HUDEP-2 (cell line): ENCODE results near the gene SARDH.

ENCODE experiments used
- DNase-seq, 76 experiments: peaks; one replicate each; lab custom pipeline; 2025; ENCODE audit not compliant: unreplicated experiment in 76 of 76; lab: John Stamatoyannopoulos, UW

Gene SARDH

GRCh38 chr9:133654736-133655657, 83.2 kb downstream of the SARDH start:
- no peak for DNase-seq

DNA sequence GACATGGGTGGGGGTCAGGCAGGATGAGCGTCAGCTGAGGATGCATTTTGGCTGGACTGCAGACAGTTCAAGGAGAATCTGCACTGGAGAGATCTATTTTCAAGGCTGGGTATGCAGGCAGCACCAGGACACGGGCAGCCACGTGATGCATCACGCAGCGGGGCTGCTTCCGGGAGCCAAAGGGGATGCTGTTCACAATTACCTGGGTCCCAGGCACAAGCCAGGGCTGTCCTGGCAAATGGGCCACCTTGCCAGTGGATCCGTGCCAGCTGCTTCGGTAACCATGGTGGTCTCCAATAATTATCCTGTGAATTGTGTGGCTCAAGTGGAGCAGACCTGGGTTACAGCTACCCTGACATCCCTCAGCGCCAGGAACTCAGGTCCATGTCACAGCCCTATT, 84.5 kb downstream of the SARDH start:
- DNase-seq = no peak

DNA sequence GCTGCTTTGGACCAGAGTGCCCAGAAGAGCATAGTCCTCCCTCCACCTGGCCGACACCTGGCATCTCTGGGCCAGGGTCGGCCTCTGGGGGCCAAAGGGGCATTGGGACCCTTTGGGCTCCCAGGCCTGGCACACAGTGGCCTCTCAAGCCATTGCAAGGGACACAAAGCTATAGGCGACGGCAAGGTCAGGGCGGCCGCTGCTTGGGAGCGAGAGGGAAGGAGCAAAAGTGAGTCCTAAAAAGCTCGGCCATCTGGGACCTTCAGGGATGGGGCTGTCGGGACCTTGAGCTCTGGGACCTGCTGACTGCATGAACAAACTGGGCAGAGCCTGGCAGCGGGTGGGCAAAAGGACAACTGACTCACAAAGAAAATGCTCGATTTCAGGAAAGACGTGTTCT, 88.1 kb downstream of the SARDH start:
- DNase-seq = no peak

GRCh38 chr9:133649194-133649593, 89.0 kb downstream of the SARDH start:
- DNase-seq = no peak

GRCh38 chr9:133647765-133648469, 90.2 kb downstream of the SARDH start:
- no peak for DNase-seq

GRCh38 chr9:133647148-133647547, 91.0 kb downstream of the SARDH start:
- DNase-seq = no peak

- DNase-seq = no peak
Measured at GRCh38 chr9:133645021-133645765, 93.0 kb downstream of the SARDH start.

- no peak for DNase-seq
Measured at GRCh38 chr9:133643978-133644760, 94.0 kb downstream of the SARDH start.

DNA sequence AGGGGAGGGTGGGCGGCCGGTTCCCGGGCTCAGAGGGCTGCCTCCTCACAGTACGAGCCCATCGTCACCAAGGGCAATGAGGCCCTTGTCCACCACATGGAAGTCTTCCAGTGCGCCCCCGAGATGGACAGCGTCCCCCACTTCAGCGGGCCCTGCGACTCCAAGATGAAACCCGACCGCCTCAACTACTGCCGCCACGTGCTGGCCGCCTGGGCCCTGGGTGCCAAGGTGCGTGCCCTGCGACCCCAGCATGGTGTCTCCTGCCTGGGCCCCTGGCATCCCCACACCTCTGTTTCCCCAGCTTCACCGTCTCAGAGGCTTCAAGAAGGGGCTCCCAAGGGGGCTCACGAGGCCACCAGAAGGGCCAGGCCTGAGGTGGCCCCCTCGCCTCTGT, 94.8 kb downstream of the SARDH start:
- no peak for DNase-seq

DNA sequence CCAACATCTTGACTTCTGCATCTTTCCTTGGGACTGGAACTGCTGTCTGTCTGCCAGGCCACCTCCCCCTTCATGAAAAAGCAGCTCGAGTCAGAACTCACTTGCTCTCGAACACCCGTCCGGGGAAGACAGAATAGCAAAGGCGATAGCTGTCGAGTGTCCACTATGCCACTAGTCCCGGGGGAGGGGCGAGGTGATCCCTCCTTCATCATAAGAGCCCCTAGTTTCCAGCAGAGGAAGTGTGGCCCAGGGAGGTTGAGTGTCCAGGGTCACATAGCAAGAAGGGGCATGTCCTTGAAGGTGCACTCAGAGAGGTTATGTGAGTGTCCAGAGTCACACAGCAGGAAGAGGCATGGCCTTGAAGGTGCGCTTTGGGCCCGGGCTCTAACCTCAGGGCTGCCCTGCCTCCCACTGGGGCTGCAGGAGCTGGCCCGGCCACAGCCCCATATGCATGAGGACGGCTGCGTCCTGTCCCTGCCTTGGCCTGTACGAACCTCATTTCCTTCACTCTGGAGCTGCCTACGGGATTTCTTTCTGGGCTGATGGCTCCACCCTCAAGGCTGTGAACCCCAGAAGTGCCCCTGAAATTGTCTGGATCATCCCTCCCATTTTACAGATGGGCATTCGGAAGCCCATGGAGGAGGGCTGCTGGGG, 95.3 kb downstream of the SARDH start:
- no peak for DNase-seq

DNA sequence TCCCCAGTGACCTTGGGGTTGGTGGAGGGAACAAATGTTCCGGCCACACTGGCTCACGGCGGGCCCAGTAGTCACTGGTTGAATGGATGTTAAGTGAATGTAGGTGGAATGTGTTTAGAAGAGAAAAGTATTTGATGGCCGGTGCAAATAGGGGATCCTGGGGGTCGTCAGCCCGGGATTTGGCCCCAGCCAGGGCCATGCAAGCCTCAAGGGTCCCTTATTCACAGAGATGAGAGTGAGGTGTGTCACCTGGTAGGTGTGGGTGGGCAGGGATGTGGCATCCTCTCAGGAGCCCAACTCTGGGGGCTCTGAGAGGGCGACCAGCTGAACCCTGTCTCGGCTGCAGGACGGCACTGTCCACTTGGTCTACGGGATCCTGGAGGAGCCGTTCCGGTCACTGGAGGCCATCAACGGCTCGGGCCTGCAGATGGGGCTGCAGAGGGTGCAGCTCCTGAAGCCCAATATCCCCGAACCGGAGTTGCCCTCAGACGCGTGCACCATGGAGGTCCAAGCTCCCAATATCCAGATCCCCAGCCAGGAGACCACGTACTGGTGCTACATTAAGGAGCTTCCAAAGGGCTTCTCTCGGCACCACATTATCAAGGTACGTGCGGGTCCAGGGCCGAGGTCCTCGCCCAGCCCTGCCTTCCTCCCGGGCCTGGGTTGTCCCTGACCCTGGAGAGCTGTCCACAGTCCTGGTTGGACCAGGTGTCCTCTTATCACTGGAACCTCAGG, 96.1 kb downstream of the SARDH start:
- no peak for DNase-seq

- no peak for DNase-seq
Measured at GRCh38 chr9:133641396-133641655, 96.8 kb downstream of the SARDH start.

DNA sequence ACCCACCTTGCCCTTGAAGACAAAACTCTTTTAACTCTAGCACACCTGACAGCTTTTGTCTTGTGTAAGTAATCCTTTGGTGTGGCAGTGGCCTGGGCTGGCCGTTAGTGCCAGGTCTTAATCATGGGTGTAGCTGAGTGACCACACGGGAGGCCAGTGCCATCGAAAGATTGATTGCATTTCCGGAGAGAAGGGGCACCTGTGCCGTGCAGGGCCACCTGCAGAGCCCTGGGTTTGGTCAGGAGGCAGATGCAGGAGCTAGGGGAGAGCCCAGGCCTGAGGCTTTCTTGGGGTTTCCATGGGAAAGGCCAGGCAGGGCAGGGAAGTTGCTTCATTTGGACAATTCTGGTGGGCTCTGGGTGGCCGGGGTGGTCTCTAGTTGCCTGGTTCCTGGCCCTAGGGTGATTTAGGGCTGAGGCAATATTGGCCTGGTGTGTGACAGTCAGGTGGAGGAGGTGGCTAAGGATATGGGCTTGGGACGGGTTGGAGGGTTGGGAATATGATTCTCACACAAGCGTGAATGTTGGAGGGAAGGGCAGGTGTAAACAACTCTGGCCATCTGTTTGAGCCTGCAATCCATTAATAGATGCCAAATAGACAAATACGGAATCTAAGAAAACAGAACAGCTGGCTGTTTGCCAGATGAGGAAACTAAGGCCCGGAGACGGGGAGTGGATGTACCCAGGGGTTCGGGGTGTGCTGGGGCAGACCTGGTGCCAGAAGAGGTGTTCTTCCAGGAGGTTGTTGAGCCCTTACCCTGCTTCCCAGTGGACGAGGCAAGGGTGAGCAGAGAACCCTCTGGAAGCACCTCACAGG, 97.4 kb downstream of the SARDH start:
- DNase-seq = no peak

- no peak for DNase-seq
Measured at GRCh38 chr9:133640160-133640559, 98.0 kb downstream of the SARDH start.

DNA sequence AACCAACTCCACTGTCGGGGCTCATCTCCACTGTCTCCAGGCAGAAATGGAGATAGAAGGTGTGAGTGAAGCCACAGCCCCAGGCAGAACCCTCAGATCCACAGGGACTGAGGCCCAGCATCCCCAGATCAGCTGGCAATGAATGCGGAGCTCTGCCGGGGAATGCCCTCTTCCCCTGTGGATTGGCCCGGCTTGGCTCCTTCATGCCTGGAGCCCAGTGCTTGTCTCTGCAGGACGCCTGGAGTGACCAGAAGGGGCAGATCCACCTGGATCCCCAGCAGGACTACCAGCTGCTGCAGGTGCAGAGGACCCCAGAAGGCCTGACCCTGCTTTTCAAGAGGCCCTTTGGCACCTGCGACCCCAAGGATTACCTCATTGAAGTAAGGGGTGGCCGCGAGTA, 98.5 kb downstream of the SARDH start:
- no peak for DNase-seq

DNA sequence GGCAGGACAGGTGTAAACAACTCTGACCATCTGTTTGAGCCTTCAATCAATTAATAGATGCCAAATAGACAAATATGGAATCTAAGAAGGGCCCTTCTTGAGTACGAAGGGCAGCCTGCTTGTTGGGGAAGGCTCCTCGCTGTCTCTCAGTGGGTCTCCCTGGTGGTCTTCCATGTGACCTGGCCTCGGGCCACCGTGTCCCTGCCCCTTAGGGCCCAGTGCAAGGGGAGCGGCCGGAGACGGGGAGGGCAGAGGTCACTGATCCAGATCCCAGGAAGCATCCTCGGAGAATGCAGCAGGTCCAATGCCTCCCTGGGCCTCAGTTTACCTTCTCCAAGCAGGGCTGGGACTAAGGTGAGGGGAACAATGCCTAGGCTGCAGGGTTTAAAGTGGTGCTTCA, 99.4 kb downstream of the SARDH start:
- DNase-seq = no peak

GRCh38 chr9:133638076-133638475, 100.1 kb downstream of the SARDH start:
- no peak for DNase-seq

GRCh38 chr9:133637451-133638055, 100.6 kb downstream of the SARDH start:
- no peak for DNase-seq
